ENCODE data around the gene NTF4.

- TF ChIP-seq, protein P1, sequence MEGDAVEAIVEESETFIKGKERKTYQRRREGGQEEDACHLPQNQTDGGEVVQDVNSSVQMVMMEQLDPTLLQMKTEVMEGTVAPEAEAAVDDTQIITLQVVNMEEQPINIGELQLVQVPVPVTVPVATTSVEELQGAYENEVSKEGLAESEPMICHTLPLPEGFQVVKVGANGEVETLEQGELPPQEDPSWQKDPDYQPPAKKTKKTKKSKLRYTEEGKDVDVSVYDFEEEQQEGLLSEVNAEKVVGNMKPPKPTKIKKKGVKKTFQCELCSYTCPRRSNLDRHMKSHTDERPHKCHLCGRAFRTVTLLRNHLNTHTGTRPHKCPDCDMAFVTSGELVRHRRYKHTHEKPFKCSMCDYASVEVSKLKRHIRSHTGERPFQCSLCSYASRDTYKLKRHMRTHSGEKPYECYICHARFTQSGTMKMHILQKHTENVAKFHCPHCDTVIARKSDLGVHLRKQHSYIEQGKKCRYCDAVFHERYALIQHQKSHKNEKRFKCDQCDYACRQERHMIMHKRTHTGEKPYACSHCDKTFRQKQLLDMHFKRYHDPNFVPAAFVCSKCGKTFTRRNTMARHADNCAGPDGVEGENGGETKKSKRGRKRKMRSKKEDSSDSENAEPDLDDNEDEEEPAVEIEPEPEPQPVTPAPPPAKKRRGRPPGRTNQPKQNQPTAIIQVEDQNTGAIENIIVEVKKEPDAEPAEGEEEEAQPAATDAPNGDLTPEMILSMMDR (IDR thresholded peaks at IDR 0.05) = no peak
- TF ChIP-seq POLR2A (IDR thresholded peaks at IDR 0.05) = no peak
Observed at GRCh38 chr19:49094505-49095482, 30.2 kb upstream of the NTF4 start.

Data from adrenal gland (tissue), 5 donors.